Activated CD4-positive, alpha-beta T cell treated with anti-CD3 and anti-CD28 coated beads, Interleukin-2, amount 50 U/mL, for 16 hours (primary cell): ENCODE results near the gene ZNF200.
A peak's percentile ranks its signal among the peaks of the same experiment; 100 is the strongest.

ENCODE experiments used
- DNase-seq: peaks from one replicate; pipeline ENCODE4 v3.0.0-alpha.2; 2020

Gene ZNF200

GRCh38 chr16:3173892-3174617 is 60.9 kb downstream of the ZNF200 start:
- DNase-seq = peak; percentile 60
